ENCODE measurements around the gene CLIC5.

The CLIC5 gene

GRCh38 chr6:46015119-46015968 is at the start of gene CLIC5:
TSS of gene CLIC5 (minus strand) at chr6:46015860. CDS start at chr6:46015542, 318 bp downstream.
- DNase-seq: no peak

GRCh38 chr6:46062991-46063390 is 47.3 kb upstream of the CLIC5 start:
- no peak for DNase-seq

GRCh38 chr6:46062312-46062711 is 46.7 kb upstream of the CLIC5 start:
- DNase-seq: no peak

DNA sequence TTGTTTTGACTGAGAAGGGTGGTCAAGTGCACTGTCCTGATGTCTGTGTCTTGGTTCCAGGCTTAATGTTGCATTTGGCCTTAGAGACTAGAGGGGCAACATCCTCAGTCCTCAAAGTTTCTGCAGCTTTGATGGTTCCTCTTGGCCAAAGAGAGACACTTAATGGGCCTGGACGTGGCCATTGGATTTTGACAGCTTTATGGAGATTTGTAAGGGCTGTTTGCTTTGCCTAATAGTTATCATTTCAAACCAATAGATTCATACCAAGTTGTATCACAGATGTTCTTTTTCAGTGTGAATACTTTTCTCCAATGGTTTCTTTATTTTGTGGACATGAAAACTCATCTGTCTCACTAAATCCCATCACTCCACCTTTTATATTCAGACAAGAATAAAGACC is 45.8 kb upstream of the CLIC5 start:
- DNase-seq: no peak

GRCh38 chr6:46059608-46060007 is 43.9 kb upstream of the CLIC5 start:
- no peak for DNase-seq

GRCh38 chr6:46058951-46059350 is 43.3 kb upstream of the CLIC5 start:
- DNase-seq: no peak

DNA sequence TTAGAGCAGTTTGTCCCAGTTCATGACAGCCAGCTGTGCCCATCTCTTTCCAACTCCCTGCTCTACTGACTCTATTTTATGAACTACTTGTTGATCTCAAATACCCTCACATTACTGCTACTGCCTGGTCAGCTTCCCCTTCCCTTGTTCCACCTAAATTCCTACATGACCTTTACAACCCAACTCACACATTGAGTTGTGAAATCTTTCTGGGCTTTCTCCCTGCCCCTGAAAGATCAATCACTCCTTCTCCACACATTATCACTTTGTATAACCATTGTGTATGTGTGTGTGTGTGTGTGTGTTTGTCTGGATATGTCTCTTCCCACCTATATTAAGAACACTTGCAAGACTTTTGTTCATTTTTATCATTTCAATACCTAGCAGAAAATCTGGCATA is 42.1 kb upstream of the CLIC5 start:
- no peak for DNase-seq

- DNase-seq: no peak
Measured at GRCh38 chr6:46056906-46057529, 41.4 kb upstream of the CLIC5 start.

DNA sequence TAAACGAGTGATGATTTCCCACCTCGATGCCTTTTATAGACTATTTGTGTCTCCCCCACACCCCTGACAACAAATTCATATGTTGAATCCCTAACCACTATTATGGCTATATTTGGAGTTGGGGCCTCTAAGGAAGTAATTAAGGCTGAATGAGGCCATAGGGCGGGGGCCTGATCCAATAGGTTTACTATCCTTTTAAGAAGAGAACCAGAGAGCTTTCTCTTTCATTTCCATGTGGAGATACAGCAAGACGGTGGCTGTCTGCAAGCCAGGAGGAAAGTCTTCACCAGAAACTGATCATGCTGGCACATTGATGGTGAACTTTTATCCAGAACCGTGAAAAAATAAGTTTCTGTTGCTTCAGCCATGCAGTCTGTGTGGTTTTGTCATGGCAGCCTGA is 38.9 kb upstream of the CLIC5 start:
- no peak for DNase-seq

DNA sequence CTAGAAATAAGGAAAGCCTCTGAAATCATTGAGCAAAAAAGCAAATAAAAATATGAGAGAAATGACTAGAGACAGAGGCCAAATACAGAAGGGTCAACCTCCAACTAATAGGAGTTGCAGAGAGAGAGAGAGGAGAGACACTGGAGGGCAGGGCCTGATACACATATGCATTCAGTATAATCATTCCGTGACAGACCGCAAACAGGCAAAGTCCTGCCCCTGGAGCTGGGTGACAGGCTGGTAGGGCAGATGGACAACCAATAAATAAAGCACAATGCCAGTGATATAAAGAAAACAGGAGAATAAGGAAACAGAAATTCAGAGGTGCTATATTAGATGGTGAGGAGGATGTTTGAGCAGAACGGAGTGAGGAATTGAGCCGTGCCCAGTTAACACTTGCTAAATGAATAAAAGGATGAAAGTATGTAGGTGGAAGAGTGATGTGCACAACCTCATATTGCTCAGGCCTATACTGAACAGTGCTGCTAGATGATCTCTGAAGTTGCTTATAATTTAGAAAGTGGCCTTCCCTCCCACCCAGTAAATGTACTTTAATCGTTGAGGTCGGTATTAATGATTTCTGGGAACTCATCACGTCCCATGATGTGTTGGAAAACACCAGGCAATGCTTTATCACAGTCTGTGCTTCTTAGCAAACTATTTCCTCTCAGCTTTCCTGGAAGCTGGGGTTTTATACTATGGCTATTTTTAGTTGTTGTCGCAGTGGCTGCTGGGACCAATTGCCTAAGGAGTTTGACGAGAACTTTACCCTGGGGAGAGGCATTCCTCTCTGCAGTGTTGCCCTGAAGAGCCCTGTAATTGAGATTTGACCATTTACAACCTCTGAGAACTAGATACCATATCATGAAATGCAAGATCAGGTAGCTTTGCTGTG is 37.6 kb upstream of the CLIC5 start:
- no peak for DNase-seq

DNA sequence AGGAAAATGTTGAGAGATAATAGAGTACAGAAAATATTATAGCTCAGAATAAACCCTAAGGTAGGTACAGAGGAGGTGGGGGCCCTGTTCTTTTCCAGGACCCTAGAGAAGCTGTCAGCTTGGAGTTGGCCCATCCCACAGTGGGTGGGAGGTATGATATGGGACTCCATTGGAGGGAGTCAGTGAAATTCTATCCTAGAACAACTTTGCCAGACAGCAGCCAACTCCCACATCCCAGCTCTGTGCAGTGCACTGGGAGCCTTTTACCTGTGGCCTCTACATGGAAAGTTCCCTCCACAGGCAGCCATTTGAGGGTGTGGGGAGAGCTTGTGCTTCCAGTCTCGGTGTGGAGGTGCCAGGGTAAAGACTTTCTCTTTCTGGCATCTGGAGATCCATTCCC is 36.8 kb upstream of the CLIC5 start:
- no peak for DNase-seq

DNA sequence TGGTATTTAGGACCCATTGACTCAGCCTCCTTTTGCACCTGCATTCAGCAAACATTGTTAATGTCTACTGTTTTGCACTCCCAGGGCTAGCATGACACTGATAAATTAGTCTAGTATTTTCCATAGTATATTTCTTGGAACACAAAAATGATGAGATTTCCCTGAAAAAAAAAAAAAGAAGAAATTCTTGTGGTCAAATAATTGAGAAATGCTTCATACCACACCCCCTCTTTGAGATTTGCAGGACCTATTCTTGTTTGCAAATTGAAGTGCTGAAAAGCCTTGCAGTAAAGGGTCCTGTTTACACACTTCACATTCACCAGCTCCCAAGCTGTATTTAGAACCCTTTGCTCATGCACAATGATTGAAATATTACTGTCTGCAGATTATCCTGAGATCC is 36.3 kb upstream of the CLIC5 start:
- no peak for DNase-seq

- no peak for DNase-seq
Measured at GRCh38 chr6:46050845-46051405, 35.3 kb upstream of the CLIC5 start.

GRCh38 chr6:46048646-46049297 is 33.1 kb upstream of the CLIC5 start:
- no peak for DNase-seq

- DNase-seq: no peak
Measured at GRCh38 chr6:46046558-46047174, 31.0 kb upstream of the CLIC5 start.

DNA sequence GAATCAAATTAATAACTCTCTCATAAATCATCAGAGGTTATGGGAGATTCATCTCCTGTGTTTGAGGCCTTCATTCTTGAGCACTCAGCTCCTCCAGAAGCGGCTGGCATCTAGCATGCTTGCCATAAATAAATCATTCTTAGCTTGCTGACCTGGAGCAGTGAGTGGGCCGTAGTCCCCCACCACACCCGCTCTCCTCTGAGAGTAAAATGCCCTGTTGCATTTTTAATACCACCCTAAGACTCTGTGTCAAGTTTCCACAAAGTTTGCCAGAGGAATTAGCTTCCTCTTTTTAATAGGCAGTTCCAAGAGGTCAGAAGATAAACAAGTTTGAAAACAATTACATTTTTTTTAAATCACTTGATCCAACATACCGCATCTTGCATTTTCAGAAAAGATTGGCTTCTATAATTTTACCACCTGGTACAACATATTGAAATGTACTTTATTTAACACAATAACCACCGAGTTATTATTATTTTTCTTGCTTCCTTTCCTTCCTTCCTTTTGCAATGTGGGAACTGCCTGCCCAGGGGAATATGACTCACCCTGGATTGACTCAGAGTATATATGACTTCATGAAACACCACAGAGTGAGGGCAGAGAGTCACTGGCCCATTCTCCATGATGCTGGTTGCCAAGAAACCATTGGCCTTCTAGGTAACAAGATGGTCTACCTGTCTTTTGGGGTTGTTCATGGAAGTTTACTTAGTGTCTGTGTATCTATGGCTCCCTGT is 29.4 kb upstream of the CLIC5 start:
- no peak for DNase-seq

DNA sequence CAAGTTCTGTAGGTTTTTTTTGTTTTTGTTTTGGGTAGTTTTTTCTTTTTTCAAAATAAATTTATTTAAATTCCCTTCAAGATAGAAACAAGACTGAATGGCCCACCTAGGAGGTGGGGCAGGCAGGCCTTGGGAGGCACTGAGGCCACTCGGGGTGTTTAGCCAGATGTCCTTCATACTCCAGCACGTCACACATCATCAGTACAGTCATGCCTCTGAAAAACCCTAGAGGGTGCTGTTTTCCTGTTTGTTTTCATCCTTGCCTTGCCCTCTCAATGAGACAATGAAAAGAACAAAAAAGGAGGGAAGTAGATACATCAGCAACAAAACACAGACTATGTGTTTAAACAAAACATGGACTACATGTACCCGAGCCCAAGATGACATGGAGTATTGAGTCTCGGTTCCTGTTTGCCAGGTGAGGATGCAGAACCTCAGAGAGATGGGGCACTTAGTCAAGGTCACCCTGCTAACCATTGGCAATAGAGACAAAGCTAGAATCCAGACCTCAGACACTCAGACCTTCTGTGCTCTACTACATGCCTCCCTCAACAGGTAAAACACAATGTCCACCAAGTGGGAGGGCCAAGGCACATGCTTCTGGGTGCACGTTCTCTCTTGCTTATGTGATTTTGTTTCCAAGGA is 26.8 kb upstream of the CLIC5 start:
- no peak for DNase-seq

- no peak for DNase-seq
Measured at GRCh38 chr6:46040288-46040687, 24.6 kb upstream of the CLIC5 start.

DNA sequence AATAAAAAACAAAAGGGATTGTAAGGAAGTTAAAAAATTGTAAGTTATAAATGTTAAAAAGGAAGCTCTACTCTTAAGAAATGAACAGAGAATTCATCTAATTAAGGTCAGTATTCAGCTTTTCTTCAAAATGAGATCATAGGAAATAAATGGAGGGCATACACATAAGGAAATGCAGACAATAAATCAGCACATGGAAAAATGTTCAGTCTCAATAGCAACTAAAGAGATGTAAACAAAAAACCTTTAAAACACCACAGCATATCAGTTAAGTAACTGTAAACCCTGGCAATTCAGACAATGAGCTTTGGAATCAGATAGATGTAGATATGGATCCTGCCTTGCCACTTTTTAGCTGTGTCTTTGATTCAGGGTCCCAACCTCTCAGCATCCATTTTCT is 24.0 kb upstream of the CLIC5 start:
- DNase-seq: no peak

GRCh38 chr6:46036911-46037310 is 21.3 kb upstream of the CLIC5 start:
- DNase-seq: no peak

DNA sequence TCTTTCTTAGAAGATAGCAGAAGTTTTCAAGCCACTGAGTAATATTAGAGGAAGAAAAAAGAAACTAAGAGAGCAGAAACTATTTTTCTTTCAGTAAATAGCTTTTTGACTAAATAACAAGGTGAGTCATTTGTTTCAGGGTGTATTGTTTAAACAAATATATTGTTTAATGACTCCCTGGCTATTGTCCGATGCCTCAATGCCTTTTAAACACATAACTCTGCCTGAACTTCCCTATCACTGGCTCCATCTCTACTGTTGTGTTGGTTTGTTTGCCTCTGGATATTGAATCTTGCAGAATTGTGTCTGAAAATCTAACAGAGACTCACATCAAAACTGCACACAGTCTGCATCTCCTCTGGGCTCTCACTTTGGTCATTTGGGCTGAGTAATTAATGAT is 19.6 kb upstream of the CLIC5 start:
- no peak for DNase-seq
